ENCODE data around the gene PTPRN2. TPM values are rescaled to one million over a fixed set of nuclear protein-coding genes. Genes with fewer than 3 reads are reported as not detected.
"Not testable (repeated sequence)": the region's sequence is repeated elsewhere in the genome, so short reads cannot be mapped to it uniquely, and the experiment has no call there.

Gene PTPRN2
- total RNA-seq, 4 donors from 2014 or later: 2.0 to 9.5 (median 2.6) TPM

- no peak for DNase-seq (ENCODE audit: low spot score)
- TF ChIP-seq CTCF (IDR thresholded peaks at IDR 0.05): no peak
- ATAC-seq (ENCODE audit: low FRiP score): no peak
Observed at GRCh38 chr7:157508477-157508881, 1079.1 kb downstream of the PTPRN2 start.

- no peak for ATAC-seq (ENCODE audit: low FRiP score)
- DNase-seq (ENCODE audit: low spot score): no peak
- no peak for TF ChIP-seq CTCF (IDR thresholded peaks at IDR 0.05)
Observed at GRCh38 chr7:157507987-157508386, 1079.6 kb downstream of the PTPRN2 start.

- TF ChIP-seq CTCF (IDR thresholded peaks at IDR 0.05): no peak
- ATAC-seq (ENCODE audit: low FRiP score) (no peak), DNase-seq (ENCODE audit: low spot score) (no peak)
Observed at GRCh38 chr7:157506268-157506667, 1081.4 kb downstream of the PTPRN2 start.

- ATAC-seq (ENCODE audit: low FRiP score): no peak
- TF ChIP-seq CTCF (IDR thresholded peaks at IDR 0.05): no peak
- DNase-seq (ENCODE audit: low spot score): no peak
Observed at GRCh38 chr7:157505646-157506045, 1082.0 kb downstream of the PTPRN2 start.

GRCh38 chr7:157503229-157503628 lies 1084.4 kb downstream of the PTPRN2 start:
- no peak for TF ChIP-seq CTCF (IDR thresholded peaks at IDR 0.05)
- ATAC-seq (ENCODE audit: low FRiP score) (no peak), DNase-seq (ENCODE audit: low spot score) (no peak)

- DNase-seq (ENCODE audit: low spot score): no peak
- TF ChIP-seq CTCF (IDR thresholded peaks at IDR 0.05): no peak
- ATAC-seq (ENCODE audit: low FRiP score): no peak
Observed at GRCh38 chr7:157502701-157503111, 1084.9 kb downstream of the PTPRN2 start.

GRCh38 chr7:157501581-157501980 lies 1086.0 kb downstream of the PTPRN2 start:
- no peak for TF ChIP-seq CTCF (IDR thresholded peaks at IDR 0.05)
- DNase-seq (ENCODE audit: low spot score) (no peak), ATAC-seq (ENCODE audit: low FRiP score) (no peak)

- not testable (repeated sequence) for ATAC-seq (ENCODE audit: low FRiP score); DNase-seq (ENCODE audit: low spot score)
Observed at GRCh38 chr7:157500989-157501540, 1086.6 kb downstream of the PTPRN2 start.

Data from omental fat pad (tissue), 4 donors.